ENCODE measurements around the gene KMT2C. TPM values are rescaled to one million over a fixed set of nuclear protein-coding genes. Genes with fewer than 3 reads are reported as not detected.

The KMT2C gene
- total and polyA plus RNA-seq, 8 donors: 5.0 to 248 (median 80.1) TPM

GRCh38 chr7:152336754-152337368, 98.9 kb downstream of the KMT2C start:
- Histone ChIP-seq H3K4me1 (peaks cover 23 to 83% (median 49%) of the 10 kb centered on the region in 4 donors), H3K4me3 (no peak overlapping the region), H3K27me3 (no peaks in the 10 kb centered on the region), H3K36me3 (no peaks in the 10 kb centered on the region), H3K9me3 (no peaks in the 10 kb centered on the region), H3K27ac (no peak overlapping the region)
- DNase-seq: peak in 1 of 2 donors; percentile 63
- WGBS, 5 donors: 40 to 56% (median 45%) methylated on average over 4 of the region's 4 CpGs
- intact Hi-C loops (cut with DNase I; ENCODE audit: low total_unique reads): no loop called here
- TF ChIP-seq POLR2A (IDR thresholded peaks at IDR 0.05) (no peak), CTCF (IDR thresholded peaks at IDR 0.05) (peak in 4 of 7 experiments; percentile 29 to 40 (median 34))

GRCh38 chr7:152335900-152336571, 99.8 kb downstream of the KMT2C start:
- DNase-seq: no peak
- Histone ChIP-seq H3K36me3 (no peaks in the 10 kb centered on the region), H3K27ac (peak overlapping the region in 3 of 5 donors; percentile 29 to 65 (median 37)), H3K9me3 (no peaks in the 10 kb centered on the region), H3K27me3 (no peaks in the 10 kb centered on the region), H3K4me3 (peak overlapping the region in 2 of 4 donors; percentile 6 to 13), H3K4me1 (peaks cover 19 to 75% (median 46%) of the 10 kb centered on the region in 4 donors)
- intact Hi-C loops (cut with DNase I; ENCODE audit: low total_unique reads): no loop called here
- TF ChIP-seq POLR2AphosphoS5 (IDR thresholded peaks at IDR 0.05): no peak
- no peak for TF ChIP-seq CTCF (IDR thresholded peaks at IDR 0.05)
- TF ChIP-seq EP300 (IDR thresholded peaks at IDR 0.05): no peak
- no peak for TF ChIP-seq POLR2A (IDR thresholded peaks at IDR 0.05)
- WGBS, 5 donors: 37 to 49% (median 42%) methylated on average over 2 of the region's 2 CpGs

GRCh38 chr7:152333134-152333533, 102.7 kb downstream of the KMT2C start:
- TF ChIP-seq POLR2AphosphoS5 (IDR thresholded peaks at IDR 0.05) (no peak), EP300 (IDR thresholded peaks at IDR 0.05) (no peak), CTCF (IDR thresholded peaks at IDR 0.05) (no peak), POLR2A (IDR thresholded peaks at IDR 0.05) (no peak)
- Histone ChIP-seq H3K4me1 (peaks cover 9 to 52% (median 28%) of the 10 kb centered on the region in 4 donors), H3K27me3 (no peaks in the 10 kb centered on the region), H3K4me3 (no peak overlapping the region), H3K9me3 (no peaks in the 10 kb centered on the region), H3K36me3 (peaks cover 12 to 25% (median 24%) of the 10 kb centered on the region in 4 donors), H3K27ac (no peak overlapping the region)
- WGBS, 5 donors: 86 to 98% (median 96%) methylated on average over 2 of the region's 2 CpGs
- intact Hi-C loops (cut with DNase I; ENCODE audit: low total_unique reads): no loop called here
- DNase-seq: no peak

- Histone ChIP-seq H3K4me3 (no peak overlapping the region), H3K27ac (no peak overlapping the region), H3K4me1 (peaks cover 4 to 29% (median 11%) of the 10 kb centered on the region in 4 donors), H3K9me3 (no peaks in the 10 kb centered on the region), H3K27me3 (no peaks in the 10 kb centered on the region), H3K36me3 (peaks cover 12 to 44% (median 41%) of the 10 kb centered on the region in 4 donors)
- intact Hi-C loops (cut with DNase I; ENCODE audit: low total_unique reads): no loop called here
- no peak for DNase-seq
- WGBS, 5 donors: 89 to 97% (median 92%) methylated on average over 2 of the region's 2 CpGs
- no peak for TF ChIP-seq POLR2AphosphoS5 (IDR thresholded peaks at IDR 0.05)
- TF ChIP-seq CTCF (IDR thresholded peaks at IDR 0.05): no peak
- TF ChIP-seq EP300 (IDR thresholded peaks at IDR 0.05): no peak
- no peak for TF ChIP-seq POLR2A (IDR thresholded peaks at IDR 0.05)
These were observed 105.0 kb downstream of the KMT2C start for GRCh38 chr7:152330827-152331226.

Data from stomach (tissue), 9 donors.